IPS-18c (cell line): Measurements from ENCODE around the gene FAXC.
"Not testable (repeated sequence)": the region's sequence is repeated elsewhere in the genome, so short reads cannot be mapped to it uniquely, and the experiment has no call there.

ENCODE experiments used
- H3K4me3 ChIP-seq: 2 replicates; pipeline ENCODE4 v1.7.0; 2013; ENCODE audit warnings: low read depth, mild to moderate bottlenecking, low read length, moderate library complexity; ENCODE audit not compliant: insufficient read depth
- H3K9me3 ChIP-seq: one replicate; pipeline ENCODE4 v1.6.1; 2013; ENCODE audit warnings: mild to moderate bottlenecking, low read length, moderate library complexity; ENCODE audit not compliant: control insufficient read depth, insufficient read depth

Gene FAXC

GRCh38 chr6:99307295-99307907 lies 42.1 kb downstream of the FAXC start:
- Histone ChIP-seq H3K9me3 (no peaks in the 10 kb centered on the region), H3K4me3 (no peak overlapping the region)

GRCh38 chr6:99306341-99306740 lies 43.1 kb downstream of the FAXC start:
- Histone ChIP-seq H3K4me3 (no peak overlapping the region), H3K9me3 (no peaks in the 10 kb centered on the region)

- Histone ChIP-seq H3K4me3 (no peak overlapping the region), H3K9me3 (no peaks in the 10 kb centered on the region)
Observed at GRCh38 chr6:99305021-99305554, 44.4 kb downstream of the FAXC start.

- no peak overlapping the region for H3K4me3 ChIP-seq
- no peaks in the 10 kb centered on the region for H3K9me3 ChIP-seq
Observed at GRCh38 chr6:99297415-99297814, 52.1 kb downstream of the FAXC start.

GRCh38 chr6:99297006-99297405 lies 52.5 kb downstream of the FAXC start:
- Histone ChIP-seq H3K9me3 (no peaks in the 10 kb centered on the region), H3K4me3 (no peak overlapping the region)

- no peak overlapping the region for H3K4me3 ChIP-seq
- no peaks in the 10 kb centered on the region for H3K9me3 ChIP-seq
Observed at GRCh38 chr6:99296261-99296660, 53.2 kb downstream of the FAXC start.

GRCh38 chr6:99295276-99295675 lies 54.2 kb downstream of the FAXC start:
- Histone ChIP-seq H3K9me3 (no peaks in the 10 kb centered on the region), H3K4me3 (no peak overlapping the region)

- H3K4me3 ChIP-seq = no peak overlapping the region
- no peaks in the 10 kb centered on the region for H3K9me3 ChIP-seq
Observed at GRCh38 chr6:99294786-99295185, 54.7 kb downstream of the FAXC start.

GRCh38 chr6:99289701-99290100 lies 59.8 kb downstream of the FAXC start:
- H3K9me3 ChIP-seq = no peaks in the 10 kb centered on the region
- H3K4me3 ChIP-seq = no peak overlapping the region

GRCh38 chr6:99288668-99289067 lies 60.8 kb downstream of the FAXC start:
- H3K4me3 ChIP-seq = no peak overlapping the region
- no peaks in the 10 kb centered on the region for H3K9me3 ChIP-seq

GRCh38 chr6:99287523-99287922 lies 62.0 kb downstream of the FAXC start:
- Histone ChIP-seq H3K9me3 (no peaks in the 10 kb centered on the region), H3K4me3 (no peak overlapping the region)

- no peaks in the 10 kb centered on the region for H3K9me3 ChIP-seq
- H3K4me3 ChIP-seq = no peak overlapping the region
Observed at GRCh38 chr6:99285881-99286280, 63.6 kb downstream of the FAXC start.

GRCh38 chr6:99282479-99283062 lies 66.9 kb downstream of the FAXC start:
- no peak overlapping the region for H3K4me3 ChIP-seq
- H3K9me3 ChIP-seq = no peaks in the 10 kb centered on the region

GRCh38 chr6:99276747-99277146 lies 72.7 kb downstream of the FAXC start:
- H3K9me3 ChIP-seq = no peaks in the 10 kb centered on the region
- H3K4me3 ChIP-seq = no peak overlapping the region

GRCh38 chr6:99270826-99271225 lies 78.6 kb downstream of the FAXC start:
- peaks cover 2% of the 10 kb centered on the region for H3K9me3 ChIP-seq
- no peak overlapping the region for H3K4me3 ChIP-seq

- no peak overlapping the region for H3K4me3 ChIP-seq
- peaks cover 2% of the 10 kb centered on the region for H3K9me3 ChIP-seq
Observed at GRCh38 chr6:99270030-99270429, 79.4 kb downstream of the FAXC start.

GRCh38 chr6:99269207-99269606 lies 80.3 kb downstream of the FAXC start:
- Histone ChIP-seq H3K9me3 (peaks cover 2% of the 10 kb centered on the region), H3K4me3 (no peak overlapping the region)

- H3K4me3 ChIP-seq, H3K9me3 ChIP-seq: not testable (repeated sequence)
Observed at GRCh38 chr6:99266996-99267395, 82.5 kb downstream of the FAXC start.

- not testable (repeated sequence) for H3K9me3 ChIP-seq, H3K4me3 ChIP-seq
Observed at GRCh38 chr6:99265447-99265846, 84.0 kb downstream of the FAXC start.
